Measurements from ENCODE around the gene DNAH7. TPM values are rescaled to one million over a fixed set of nuclear protein-coding genes. Genes with fewer than 3 reads are reported as not detected.

The DNAH7 gene
- total and polyA plus RNA-seq, 2 of the 8 experiments (the other 6 are each of a cell fraction or from before 2014, with no cell fraction given): 0.07 to 0.08 TPM

- no peak for TF ChIP-seq SP4 (IDR thresholded peaks at IDR 0.05; ENCODE audit: low read length)
These were observed 14.0 kb downstream of the DNAH7 start (continued) for GRCh38 chr2:196054631-196055030.
